HEK293T (cell line): ENCODE data around the gene MGMT.

Experiments used
- FOXK2 ChIP-seq: fragments of 450-650 bp; IDR thresholded peaks from 2 replicates; pipeline ENCODE4 v1.6.1; 2016; ENCODE audit warnings: mild to moderate bottlenecking
- SP1 ChIP-seq: fragments of 450-650 bp; IDR thresholded peaks from 2 replicates; pipeline ENCODE4 v1.6.1; 2017

GRCh38 chr10:129780198-129780597, 313.2 kb downstream of the MGMT start:
- no peak for TF ChIP-seq SP1
- no peak for TF ChIP-seq FOXK2
